ENCODE measurements around the gene MRFAP1. TPM values are rescaled to one million over a fixed set of nuclear protein-coding genes. Genes with fewer than 3 reads are reported as not detected.

Gene MRFAP1
- total and polyA plus RNA-seq, 10 donors: 133 to 299 (median 219) TPM

GRCh38 chr4:6612961-6613675 lies 27.4 kb upstream of the MRFAP1 start:
- no peak overlapping the region for H3K27ac ChIP-seq
- H3K4me1 ChIP-seq: no peaks in the 10 kb centered on the region
- WGBS, 5 donors: 96 to 100% (median 97%) methylated on average over 3 of the region's 3 CpGs
- TF ChIP-seq POLR2AphosphoS5 (IDR thresholded peaks at IDR 0.05): no peak
- no peak for TF ChIP-seq POLR2A (IDR thresholded peaks at IDR 0.05)
- TF ChIP-seq CTCF (IDR thresholded peaks at IDR 0.05 in 8 of 11, conservative IDR thresholded peaks at IDR 0.05 in 3 of 11): no peak
- H3K4me3 ChIP-seq: no peak overlapping the region
- no peaks in the 10 kb centered on the region for H3K9me3 ChIP-seq
- peaks cover 3 to 100% (median 94%) of the 10 kb centered on the region in 6 donors for H3K36me3 ChIP-seq
- DNase-seq: no peak
- H3K27me3 ChIP-seq (replicated peaks in 1 of 7): no peaks in the 10 kb centered on the region
- intact Hi-C loops (cut with DNase I; ENCODE audit: low total_unique reads): no loop called here

GRCh38 chr4:6613676-6614651 lies 26.5 kb upstream of the MRFAP1 start:
- no peak overlapping the region for H3K27ac ChIP-seq
- H3K36me3 ChIP-seq: peaks cover 3 to 100% (median 94%) of the 10 kb centered on the region in 6 donors
- intact Hi-C loops (cut with DNase I; ENCODE audit: low total_unique reads): no loop called here

GRCh38 chr4:6614701-6615230 lies 25.7 kb upstream of the MRFAP1 start:
- H3K27me3 ChIP-seq (replicated peaks in 1 of 7): no peaks in the 10 kb centered on the region
- H3K4me3 ChIP-seq: no peak overlapping the region
- DNase-seq: peak; percentile 42
- H3K4me1 ChIP-seq: no peaks in the 10 kb centered on the region
- H3K9me3 ChIP-seq: no peaks in the 10 kb centered on the region
- no peak for TF ChIP-seq POLR2A (IDR thresholded peaks at IDR 0.05)
- TF ChIP-seq CTCF (IDR thresholded peaks at IDR 0.05 in 8 of 11, conservative IDR thresholded peaks at IDR 0.05 in 3 of 11): no peak
- TF ChIP-seq POLR2AphosphoS5 (IDR thresholded peaks at IDR 0.05): no peak
- H3K36me3 ChIP-seq: peaks cover 3 to 100% (median 94%) of the 10 kb centered on the region in 6 donors
- no peak overlapping the region for H3K27ac ChIP-seq
- 92 to 95% (median 92%) methylated on average over 11 of the region's 11 CpGs for WGBS, 5 donors
- intact Hi-C loops (cut with DNase I; ENCODE audit: low total_unique reads): no loop called here

More at GRCh38 chr4:6613676-6614651, 26.5 kb upstream of the MRFAP1 start:
- H3K27me3 ChIP-seq (replicated peaks in 1 of 7): no peaks in the 10 kb centered on the region
- 85 to 89% (median 88%) methylated on average over 11 to 17 of the region's 17 CpGs for WGBS, 5 donors
- no peak for TF ChIP-seq POLR2A (IDR thresholded peaks at IDR 0.05)
- TF ChIP-seq CTCF (IDR thresholded peaks at IDR 0.05 in 8 of 11, conservative IDR thresholded peaks at IDR 0.05 in 3 of 11): no peak
- no peak for TF ChIP-seq POLR2AphosphoS5 (IDR thresholded peaks at IDR 0.05)
- peak; percentile 66 for DNase-seq
- no peak overlapping the region for H3K4me3 ChIP-seq
- no peaks in the 10 kb centered on the region for H3K4me1 ChIP-seq
- H3K9me3 ChIP-seq: no peaks in the 10 kb centered on the region
